CD4-positive, CD25-positive, alpha-beta regulatory T cell (primary cell): ENCODE data around the gene STX8. TPM values are rescaled to one million over a fixed set of nuclear protein-coding genes. Genes with fewer than 3 reads are reported as not detected.

Experiments used
- ATAC-seq, 2 donors: fragments of 150-1000 bp; cut with Tn5 transposase; one replicate each; pipeline ENCODE4 v1.10.0; 2021; ENCODE audit warnings: low read depth in 2 of 2, moderate number of reproducible peaks in 2 of 2, moderate library complexity in 1 of 2
- DNase-seq, 3 donors: peaks; one replicate each; pipeline versions ENCODE4 v3.0.0 to v3.0.0-alpha.2; 2012 to 2022; ENCODE audit warnings: mixed read lengths in 1 of 3
- H3K27ac ChIP-seq: one replicate; pipeline ENCODE4 v1.7.0; 2013; ENCODE audit warnings: mild to moderate bottlenecking, low read length; ENCODE audit not compliant: insufficient read depth, poor library complexity, severe bottlenecking
- H3K27me3 ChIP-seq: one replicate; pipeline ENCODE4 v1.7.0; 2013; ENCODE audit warnings: low read length; ENCODE audit not compliant: control insufficient read depth, insufficient read depth
- H3K36me3 ChIP-seq: one replicate; pipeline ENCODE4 v1.7.0; 2013; ENCODE audit warnings: mild to moderate bottlenecking, low read length, moderate library complexity; ENCODE audit not compliant: control insufficient read depth, insufficient read depth
- H3K4me1 ChIP-seq: 2 replicates; pipeline ENCODE4 v1.7.0; 2013; ENCODE audit warnings: mild to moderate bottlenecking, low read length; ENCODE audit not compliant: insufficient read depth, control insufficient read depth, poor library complexity, severe bottlenecking
- H3K4me3 ChIP-seq: one replicate; pipeline ENCODE4 v1.7.0; 2013; ENCODE audit warnings: low read depth, mild to moderate bottlenecking, low read length, moderate library complexity
- H3K9me3 ChIP-seq, 2 experiments: 1 replicate in 1 of 2; 2 replicates in 1 of 2; pipeline ENCODE4 v1.7.0; 2013; ENCODE audit warnings: low read length in 2 of 2, mild to moderate bottlenecking in 1 of 2, moderate library complexity in 1 of 2; ENCODE audit not compliant: control insufficient read depth in 2 of 2
- H3K27ac Mint-ChIP-seq, 3 donors: one replicate each; pipeline ENCODE4 v1.8.0; 2020 to 2022; ENCODE audit warnings: mild to moderate bottlenecking in 3 of 3, mixed read lengths in 3 of 3, moderate library complexity in 2 of 3
- H3K27me3 Mint-ChIP-seq: one replicate; pipeline ENCODE4 v1.8.0; 2022; ENCODE audit warnings: mild to moderate bottlenecking, mixed read lengths
- H3K36me3 Mint-ChIP-seq: one replicate; pipeline ENCODE4 v1.8.0; 2020; ENCODE audit warnings: mixed read lengths
- H3K4me1 Mint-ChIP-seq, 4 donors: one replicate each; pipeline ENCODE4 v1.8.0; 2020 to 2022; ENCODE audit warnings: mixed read lengths in 4 of 4, mild to moderate bottlenecking in 1 of 4
- H3K4me3 Mint-ChIP-seq, 4 donors: one replicate each; pipeline ENCODE4 v1.8.0; 2020 to 2022; ENCODE audit warnings: mild to moderate bottlenecking in 4 of 4, mixed read lengths in 4 of 4, moderate library complexity in 3 of 4
- H3K9me3 Mint-ChIP-seq, 7 donors: one replicate each; pipeline ENCODE4 v1.8.0; 2020 to 2022; ENCODE audit warnings: mixed read lengths in 7 of 7, mild to moderate bottlenecking in 3 of 7, moderate library complexity in 2 of 7
- polyA plus RNA-seq, 4 donors: library from polyadenylated mRNA; unstranded; fragments of 300-500 nt; fragmentation: Illumina TruSeq; gene quantifications; one replicate each; pipeline ENCODE4 v1.2.3, GENCODE V29; 2021
- total RNA-seq: library from RNA; stranded (reverse); gene quantifications from one replicate; pipeline ENCODE4 v1.2.3, GENCODE V29; 2022

Gene STX8
- total and polyA plus RNA-seq, 5 donors from 2014 or later, result 83.7 to 214 (median 170) TPM

DNA sequence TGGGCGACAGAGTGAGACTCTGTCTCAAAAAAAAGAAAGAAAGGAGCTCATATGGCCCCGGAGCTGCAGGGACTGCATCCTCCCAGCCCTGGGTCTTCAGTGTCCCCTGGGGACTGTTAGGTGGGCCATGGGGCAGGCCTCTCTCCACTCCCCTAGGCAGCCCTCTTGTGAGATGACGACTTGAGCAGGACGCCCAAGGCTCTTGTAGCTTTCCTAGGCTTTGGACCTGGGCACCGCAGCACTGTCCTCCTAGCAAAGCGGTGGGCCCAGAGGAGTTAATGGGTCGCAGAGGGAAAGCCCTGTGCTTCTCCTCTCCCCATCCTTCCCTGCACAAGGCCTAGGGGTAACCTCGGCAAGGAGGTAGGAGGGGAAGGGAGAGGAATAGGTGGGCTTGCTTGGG, 352.1 kb downstream of the STX8 start:
- DNase-seq (no peak), ATAC-seq (no peak)
- Mint-ChIP-seq H3K4me1 (peaks cover 0 to 3% (median 0%) of the 10 kb centered on the region in 4 donors), H3K27ac (no peak overlapping the region), H3K27me3 (no peaks in the 10 kb centered on the region), H3K4me3 (no peak overlapping the region), H3K36me3 (no peaks in the 10 kb centered on the region), H3K9me3 (peaks cover 0 to 2% (median 0%) of the 10 kb centered on the region in 7 donors)
- H3K4me3 ChIP-seq, result no peak overlapping the region
- H3K27me3 ChIP-seq, result no peaks in the 10 kb centered on the region
- H3K36me3 ChIP-seq, result no peaks in the 10 kb centered on the region
- no peak overlapping the region for H3K27ac ChIP-seq
- no peaks in the 10 kb centered on the region for H3K9me3 ChIP-seq
- peaks cover 10% of the 10 kb centered on the region for H3K4me1 ChIP-seq

DNA sequence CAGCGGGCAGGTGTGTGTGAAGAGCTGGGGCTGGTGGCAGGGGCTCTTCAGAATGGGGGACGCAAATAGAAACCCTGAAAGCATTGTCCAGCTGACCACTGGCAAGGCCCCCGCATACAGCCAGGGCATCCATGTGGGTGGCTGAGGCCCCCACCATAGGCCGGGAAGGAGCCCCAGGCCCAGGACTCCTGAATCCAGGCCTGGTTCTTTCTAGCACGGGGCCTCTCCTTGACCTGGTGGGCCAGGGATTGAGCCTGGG, 353.8 kb downstream of the STX8 start:
- ATAC-seq, result no peak
- Histone ChIP-seq H3K27me3 (no peaks in the 10 kb centered on the region), H3K9me3 (peaks cover 0 to 3% of the 10 kb centered on the region in 2 experiments), H3K4me1 (peaks cover 10% of the 10 kb centered on the region), H3K36me3 (no peaks in the 10 kb centered on the region), H3K4me3 (no peak overlapping the region), H3K27ac (no peak overlapping the region)
- H3K27ac Mint-ChIP-seq, result no peak overlapping the region
- H3K9me3 Mint-ChIP-seq, result peaks cover 0 to 7% (median 2%) of the 10 kb centered on the region in 7 donors
- H3K36me3 Mint-ChIP-seq, result no peaks in the 10 kb centered on the region
- H3K27me3 Mint-ChIP-seq, result peaks cover 4% of the 10 kb centered on the region
- peaks cover 0 to 3% (median 0%) of the 10 kb centered on the region in 4 donors for H3K4me1 Mint-ChIP-seq
- H3K4me3 Mint-ChIP-seq, result no peak overlapping the region
- no peak for DNase-seq

DNA sequence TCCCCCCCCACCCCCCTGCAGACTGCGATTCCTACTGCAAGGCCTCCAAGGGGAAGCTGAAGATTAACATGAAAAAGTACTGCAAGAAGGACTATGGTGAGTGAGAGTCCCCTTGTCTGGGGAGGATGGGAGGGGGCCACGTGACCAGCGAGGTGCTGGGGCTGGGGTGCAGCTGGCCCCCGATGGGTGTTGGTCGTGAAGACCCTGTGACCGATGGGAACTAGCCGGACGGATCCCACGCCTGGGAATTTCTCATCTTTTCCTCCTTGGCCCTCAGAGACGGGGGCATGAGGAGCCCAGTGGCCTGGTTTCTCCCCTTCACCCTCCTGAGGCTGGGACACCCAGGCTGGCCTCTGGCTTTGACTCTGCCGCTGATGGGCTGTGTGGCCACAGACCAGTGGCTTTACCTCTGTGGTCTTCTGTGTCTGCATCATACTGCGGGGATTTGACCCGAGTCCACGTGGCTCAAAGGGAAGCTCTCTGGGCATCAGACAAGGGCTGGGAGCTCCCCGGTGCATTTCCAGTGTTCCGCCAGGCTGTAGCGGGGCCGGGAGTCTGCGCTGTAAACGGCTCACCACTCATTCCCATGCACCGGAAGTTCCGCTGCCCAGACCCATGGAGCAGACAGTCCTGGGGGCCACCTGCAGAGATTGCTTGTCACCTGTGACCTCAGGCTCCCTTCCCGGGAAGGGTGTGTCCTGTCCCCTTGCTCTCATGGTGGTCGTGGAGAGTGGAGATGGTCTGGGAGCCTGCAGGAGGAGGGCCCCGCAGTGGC, 354.3 kb downstream of the STX8 start:
- no peak for ATAC-seq
- H3K4me3 Mint-ChIP-seq, result no peak overlapping the region
- Histone ChIP-seq H3K4me3 (no peak overlapping the region), H3K4me1 (peaks cover 5% of the 10 kb centered on the region), H3K9me3 (peaks cover 1 to 7% of the 10 kb centered on the region in 2 experiments), H3K27me3 (no peaks in the 10 kb centered on the region), H3K27ac (no peak overlapping the region), H3K36me3 (no peaks in the 10 kb centered on the region)
- H3K27ac Mint-ChIP-seq, result no peak overlapping the region
- H3K9me3 Mint-ChIP-seq, result peaks cover 1 to 9% (median 2%) of the 10 kb centered on the region in 7 donors
- DNase-seq, result no peak
- H3K27me3 Mint-ChIP-seq, result peaks cover 4% of the 10 kb centered on the region
- H3K36me3 Mint-ChIP-seq, result no peaks in the 10 kb centered on the region
- peaks cover 0 to under 1% (median 0%) of the 10 kb centered on the region in 4 donors for H3K4me1 Mint-ChIP-seq

DNA sequence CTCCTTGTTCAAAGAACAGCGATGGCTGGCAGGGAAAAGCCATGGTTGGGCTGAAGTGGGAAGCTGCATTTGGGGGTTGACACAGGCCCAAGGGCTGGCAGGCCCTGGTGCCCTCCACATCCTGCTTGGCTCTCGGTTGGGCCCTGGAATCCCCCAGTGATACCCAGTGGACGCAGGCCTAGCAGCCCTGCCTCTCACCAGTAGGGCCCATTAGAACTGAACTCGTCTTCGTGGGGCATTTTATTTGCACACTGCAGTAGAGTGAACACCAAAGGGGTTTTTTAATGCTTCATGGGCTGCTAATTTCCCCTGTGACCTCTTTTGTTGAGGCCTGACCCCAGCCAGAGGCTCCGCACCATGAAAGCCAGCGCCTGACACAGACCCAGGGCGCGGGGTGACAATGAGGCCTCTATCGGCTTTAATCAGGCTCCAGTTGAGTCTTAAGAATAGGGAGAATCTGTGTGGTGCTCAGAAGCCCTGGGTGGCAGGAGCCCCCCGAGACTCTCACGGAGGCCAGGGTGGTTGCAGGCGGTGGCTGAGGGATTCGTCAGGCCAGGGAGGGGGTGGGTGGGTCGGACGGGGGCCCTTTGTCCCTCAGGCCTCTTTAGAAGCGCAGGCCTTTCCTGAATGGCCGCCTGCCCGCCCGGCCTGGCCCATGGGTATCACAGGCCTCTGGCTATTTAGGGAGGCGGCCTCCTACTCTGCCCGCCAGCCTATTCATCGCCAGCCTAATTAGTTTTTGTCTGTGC, 355.0 kb downstream of the STX8 start:
- Mint-ChIP-seq H3K27me3 (peaks cover 4% of the 10 kb centered on the region), H3K9me3 (peaks cover 3 to 17% (median 4%) of the 10 kb centered on the region in 7 donors), H3K36me3 (no peaks in the 10 kb centered on the region), H3K27ac (no peak overlapping the region), H3K4me1 (no peaks in the 10 kb centered on the region), H3K4me3 (no peak overlapping the region)
- Histone ChIP-seq H3K4me1 (no peaks in the 10 kb centered on the region), H3K27ac (no peak overlapping the region), H3K27me3 (no peaks in the 10 kb centered on the region), H3K36me3 (no peaks in the 10 kb centered on the region), H3K4me3 (no peak overlapping the region), H3K9me3 (peaks cover 8 to 14% of the 10 kb centered on the region in 2 experiments)
- DNase-seq, result no peak
- ATAC-seq, result no peak

DNA sequence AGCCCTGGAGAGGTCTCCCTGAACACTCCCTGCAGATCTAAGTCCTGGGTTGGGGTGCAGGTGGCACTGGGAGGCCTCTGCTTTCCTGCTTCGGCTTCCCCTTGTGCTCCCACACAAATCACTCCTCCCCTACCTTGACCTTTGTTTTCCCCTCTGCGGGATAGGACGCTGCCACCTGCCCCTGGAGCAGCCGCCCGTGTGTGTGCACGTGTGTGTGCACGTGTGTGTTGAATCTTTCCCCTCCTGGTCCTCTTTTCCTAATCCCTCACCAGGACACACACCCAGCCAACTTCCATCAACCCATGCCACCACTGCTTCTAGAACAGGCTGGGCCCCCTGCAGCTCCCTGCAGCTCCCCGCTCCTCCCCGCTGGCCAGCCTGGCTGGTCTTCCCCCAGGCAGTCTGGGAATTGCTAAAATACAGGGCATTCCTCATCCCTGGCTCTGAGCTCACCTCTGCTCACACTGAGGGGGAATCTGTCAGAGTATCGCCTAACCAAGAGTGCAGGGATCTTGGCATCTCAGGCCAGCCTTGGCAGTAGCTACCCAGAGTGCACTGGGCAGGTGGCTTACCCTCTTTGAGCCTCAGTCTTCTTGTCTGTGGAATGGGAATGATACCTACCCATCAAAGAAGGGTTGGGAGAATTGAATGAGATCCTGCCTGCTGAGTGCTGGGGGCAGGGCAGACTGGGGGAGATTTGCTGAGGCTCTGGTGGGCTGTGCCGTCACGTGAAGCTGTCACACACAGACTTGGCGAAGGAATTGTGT, 355.8 kb downstream of the STX8 start:
- Histone ChIP-seq H3K27ac (no peak overlapping the region), H3K36me3 (no peaks in the 10 kb centered on the region), H3K4me3 (no peak overlapping the region), H3K4me1 (no peaks in the 10 kb centered on the region), H3K27me3 (no peaks in the 10 kb centered on the region), H3K9me3 (peaks cover 13 to 18% of the 10 kb centered on the region in 2 experiments)
- DNase-seq (no peak), ATAC-seq (no peak)
- Mint-ChIP-seq H3K27me3 (peaks cover 4% of the 10 kb centered on the region), H3K4me1 (no peaks in the 10 kb centered on the region), H3K4me3 (no peak overlapping the region), H3K36me3 (no peaks in the 10 kb centered on the region), H3K27ac (no peak overlapping the region), H3K9me3 (peaks cover 3 to 20% (median 7%) of the 10 kb centered on the region in 7 donors)

DNA sequence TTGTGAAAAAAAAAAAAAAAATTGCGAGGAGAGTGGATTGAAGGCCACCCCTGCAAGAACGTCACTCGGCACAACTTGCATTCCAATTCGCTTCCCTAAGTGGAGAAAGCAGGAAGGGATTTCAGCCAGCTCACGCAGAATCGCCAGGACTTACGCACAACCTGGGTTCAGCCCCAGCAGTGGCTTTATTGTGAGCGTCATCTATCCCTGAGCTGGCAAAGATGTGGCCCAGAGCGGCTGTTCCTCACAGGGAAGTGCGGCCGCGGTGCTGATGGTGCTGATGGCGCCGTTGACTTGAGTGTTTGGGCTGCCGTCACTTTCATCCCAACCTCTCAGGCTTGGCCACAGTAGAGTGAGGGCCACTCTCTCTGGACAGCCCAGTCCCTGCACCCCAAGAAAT, 356.7 kb downstream of the STX8 start:
- Histone ChIP-seq H3K27ac (no peak overlapping the region), H3K4me1 (no peaks in the 10 kb centered on the region), H3K4me3 (no peak overlapping the region), H3K27me3 (no peaks in the 10 kb centered on the region), H3K9me3 (peaks cover 13 to 18% of the 10 kb centered on the region in 2 experiments), H3K36me3 (no peaks in the 10 kb centered on the region)
- ATAC-seq (no peak), DNase-seq (no peak)
- Mint-ChIP-seq H3K4me3 (no peak overlapping the region), H3K4me1 (no peaks in the 10 kb centered on the region), H3K27me3 (peaks cover 4% of the 10 kb centered on the region), H3K9me3 (peaks cover 3 to 22% (median 7%) of the 10 kb centered on the region in 7 donors), H3K36me3 (no peaks in the 10 kb centered on the region), H3K27ac (no peak overlapping the region)

DNA sequence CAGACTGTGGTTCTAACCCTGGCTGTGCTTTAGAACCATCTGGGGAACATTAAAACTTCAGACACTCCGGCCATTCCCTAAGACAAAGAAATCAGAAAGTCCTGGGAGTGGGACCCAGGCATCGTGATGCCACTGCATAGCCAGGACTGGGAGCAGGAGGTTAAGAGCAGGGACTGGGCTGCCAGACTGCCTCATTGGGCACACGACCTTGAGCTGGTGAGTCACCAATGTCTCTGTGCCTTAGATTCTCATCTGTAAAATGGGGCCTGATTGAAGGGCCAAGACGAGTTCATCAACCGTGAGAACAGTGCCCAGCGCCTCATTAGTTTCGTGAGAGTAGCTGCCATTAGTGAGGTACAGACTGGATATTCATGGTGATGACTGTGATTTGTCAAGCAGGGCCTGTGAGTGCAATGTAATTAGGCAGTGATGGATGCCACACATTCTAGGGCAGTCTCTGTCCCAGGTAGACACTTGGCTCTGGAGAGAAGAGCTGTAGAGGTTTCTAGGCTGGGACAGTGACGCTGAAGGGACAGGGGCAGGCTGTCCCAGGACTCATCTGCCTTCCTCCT, 357.5 kb downstream of the STX8 start:
- Histone ChIP-seq H3K27ac (no peak overlapping the region), H3K9me3 (peaks cover 13 to 18% of the 10 kb centered on the region in 2 experiments), H3K4me1 (no peaks in the 10 kb centered on the region), H3K27me3 (no peaks in the 10 kb centered on the region), H3K36me3 (no peaks in the 10 kb centered on the region), H3K4me3 (no peak overlapping the region)
- Mint-ChIP-seq H3K9me3 (peaks cover 3 to 22% (median 7%) of the 10 kb centered on the region in 7 donors), H3K4me1 (no peaks in the 10 kb centered on the region), H3K27me3 (peaks cover 4% of the 10 kb centered on the region), H3K27ac (no peak overlapping the region), H3K4me3 (peak overlapping the region in 1 of 4 donors; percentile 88), H3K36me3 (no peaks in the 10 kb centered on the region)
- DNase-seq (no peak), ATAC-seq (no peak)
